ENCODE results near the gene TRMT13. TPM values are rescaled to one million over a fixed set of nuclear protein-coding genes. Genes with fewer than 3 reads are reported as not detected.

The TRMT13 gene
- total RNA-seq, 1 donor from 2014 or later: 14.5 TPM

DNA sequence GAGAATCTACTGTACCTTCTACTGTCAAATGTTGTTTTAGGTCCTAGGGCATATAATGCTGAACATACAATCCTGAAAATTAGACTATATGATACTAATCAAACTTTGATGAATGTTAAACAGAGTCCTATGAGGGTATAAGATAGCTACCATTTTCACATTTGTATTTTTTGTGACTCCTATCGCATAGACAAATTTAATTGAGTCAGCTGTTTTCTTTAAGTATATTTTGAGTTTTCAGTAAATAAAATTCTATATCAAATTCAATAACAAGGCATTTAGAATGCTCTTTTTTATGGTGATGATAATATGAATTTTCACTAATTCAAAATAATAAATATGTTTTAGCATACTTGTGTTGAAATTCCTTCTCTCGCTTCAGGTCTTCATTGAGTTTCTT lies 35.1 kb downstream of the TRMT13 start:
- Histone ChIP-seq H3K4me1 (no peaks in the 10 kb centered on the region), H3K27ac (no peak overlapping the region), H3K9me3 (no peaks in the 10 kb centered on the region), H3K36me3 (no peaks in the 10 kb centered on the region), H3K27me3 (no peaks in the 10 kb centered on the region), H3K4me3 (no peak overlapping the region)
- intact Hi-C loops (cut with DNase I): no loop called here
- TF ChIP-seq, protein P1, sequence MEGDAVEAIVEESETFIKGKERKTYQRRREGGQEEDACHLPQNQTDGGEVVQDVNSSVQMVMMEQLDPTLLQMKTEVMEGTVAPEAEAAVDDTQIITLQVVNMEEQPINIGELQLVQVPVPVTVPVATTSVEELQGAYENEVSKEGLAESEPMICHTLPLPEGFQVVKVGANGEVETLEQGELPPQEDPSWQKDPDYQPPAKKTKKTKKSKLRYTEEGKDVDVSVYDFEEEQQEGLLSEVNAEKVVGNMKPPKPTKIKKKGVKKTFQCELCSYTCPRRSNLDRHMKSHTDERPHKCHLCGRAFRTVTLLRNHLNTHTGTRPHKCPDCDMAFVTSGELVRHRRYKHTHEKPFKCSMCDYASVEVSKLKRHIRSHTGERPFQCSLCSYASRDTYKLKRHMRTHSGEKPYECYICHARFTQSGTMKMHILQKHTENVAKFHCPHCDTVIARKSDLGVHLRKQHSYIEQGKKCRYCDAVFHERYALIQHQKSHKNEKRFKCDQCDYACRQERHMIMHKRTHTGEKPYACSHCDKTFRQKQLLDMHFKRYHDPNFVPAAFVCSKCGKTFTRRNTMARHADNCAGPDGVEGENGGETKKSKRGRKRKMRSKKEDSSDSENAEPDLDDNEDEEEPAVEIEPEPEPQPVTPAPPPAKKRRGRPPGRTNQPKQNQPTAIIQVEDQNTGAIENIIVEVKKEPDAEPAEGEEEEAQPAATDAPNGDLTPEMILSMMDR (IDR thresholded peaks at IDR 0.05): no peak
- TF ChIP-seq POLR2A (IDR thresholded peaks at IDR 0.05): no peak
- TF ChIP-seq POLR2AphosphoS5 (IDR thresholded peaks at IDR 0.05; ENCODE audit: insufficient read depth in 1 of 2, low read depth in 1 of 2): no peak
- DNase-seq (ENCODE audit: extremely low spot score in 2 of 2): no peak

DNA sequence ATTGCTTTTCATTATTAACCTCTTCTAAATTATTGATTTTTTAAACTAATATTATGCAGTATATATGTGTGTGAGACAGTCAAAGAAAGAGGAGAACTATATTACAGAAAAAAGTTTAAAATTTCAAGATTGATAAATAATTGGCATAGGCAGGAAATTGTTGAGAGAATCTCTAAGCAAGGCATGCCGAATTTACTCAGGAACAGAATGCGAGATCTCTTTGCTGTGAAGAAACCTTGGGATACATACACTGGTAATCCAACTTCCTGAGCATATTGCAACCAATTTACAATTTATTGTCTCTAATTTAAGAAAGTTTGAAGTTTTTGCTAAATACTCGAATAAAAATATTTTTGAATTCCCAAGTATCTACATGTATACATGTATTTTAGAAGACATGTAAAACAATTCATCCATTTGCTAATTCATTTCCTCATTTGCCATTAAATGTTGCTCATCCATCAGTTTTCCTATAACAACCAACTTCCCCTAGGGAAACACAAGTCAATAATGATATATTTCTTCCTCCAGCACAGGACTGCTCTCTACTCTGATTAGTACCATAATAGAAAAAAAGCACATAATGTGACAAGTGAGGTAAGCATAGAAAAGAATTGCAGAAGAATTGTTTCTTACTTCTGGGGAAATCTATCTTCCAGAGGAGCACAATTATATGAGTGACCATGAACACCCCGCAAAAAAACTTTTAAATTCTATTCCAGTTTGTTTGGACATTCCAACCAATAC lies 44.5 kb downstream of the TRMT13 start:
- H3K4me3 ChIP-seq: no peak overlapping the region
- no peak for DNase-seq (ENCODE audit: extremely low spot score in 2 of 2)
- no peak for TF ChIP-seq POLR2A (IDR thresholded peaks at IDR 0.05)
- no peak for TF ChIP-seq POLR2AphosphoS5 (IDR thresholded peaks at IDR 0.05; ENCODE audit: insufficient read depth in 1 of 2, low read depth in 1 of 2)
- TF ChIP-seq, protein P1 (IDR thresholded peaks at IDR 0.05): no peak
- no peaks in the 10 kb centered on the region for H3K9me3 ChIP-seq
- intact Hi-C loops (cut with DNase I): no loop called here
- no peaks in the 10 kb centered on the region for H3K4me1 ChIP-seq
- no peaks in the 10 kb centered on the region for H3K27me3 ChIP-seq
- H3K36me3 ChIP-seq: no peaks in the 10 kb centered on the region
- no peak overlapping the region for H3K27ac ChIP-seq

DNA sequence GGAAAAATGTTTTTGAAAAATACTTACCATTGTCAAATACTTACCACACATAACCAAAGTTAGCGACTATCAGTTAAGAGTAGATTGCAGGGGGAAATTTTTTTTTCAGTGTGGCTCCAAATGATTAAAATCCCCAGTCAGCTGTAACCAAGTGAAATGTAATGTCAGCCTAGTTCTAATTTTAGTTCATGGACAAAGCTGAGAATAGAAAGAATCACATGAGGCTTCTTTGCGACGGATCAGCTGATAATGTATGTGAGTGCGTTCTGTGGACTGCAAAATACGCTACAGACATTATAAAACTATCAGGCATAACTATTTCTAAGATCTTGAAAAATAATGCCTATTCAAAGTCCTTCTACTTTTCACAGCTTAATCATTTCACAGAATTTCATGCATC lies 45.1 kb downstream of the TRMT13 start, which contains the start of gene LRRC39:
Gene LRRC39, minus strand, starts transcription at position 166 of the 400 bp plus-strand sequence. CDS start 9,740 bp downstream, outside the sequence.
- no peak within 1 kb of the TSS for H3K27ac ChIP-seq
- intact Hi-C loops (cut with DNase I): no loop called here
- H3K9me3 ChIP-seq: no peaks in the 10 kb centered on the region
- no peak within 1 kb of the TSS for H3K4me3 ChIP-seq
- no peaks in the 10 kb centered on the region for H3K4me1 ChIP-seq
- TF ChIP-seq, protein P1 (IDR thresholded peaks at IDR 0.05): no peak
- TF ChIP-seq POLR2AphosphoS5 (IDR thresholded peaks at IDR 0.05; ENCODE audit: insufficient read depth in 1 of 2, low read depth in 1 of 2) (no peak), POLR2A (IDR thresholded peaks at IDR 0.05) (no peak)
- H3K27me3 ChIP-seq: no peaks in the 10 kb centered on the region
- no peak for DNase-seq (ENCODE audit: extremely low spot score in 2 of 2)
- H3K36me3 ChIP-seq: no peaks in the 10 kb centered on the region

GRCh38 chr1:100183370-100183769 lies 50.4 kb downstream of the TRMT13 start:
- no peaks in the 10 kb centered on the region for H3K27me3 ChIP-seq
- no peak for DNase-seq (ENCODE audit: extremely low spot score in 2 of 2)
- H3K27ac ChIP-seq: no peak overlapping the region
- H3K4me1 ChIP-seq: peaks cover 2% of the 10 kb centered on the region
- no peaks in the 10 kb centered on the region for H3K9me3 ChIP-seq
- no peaks in the 10 kb centered on the region for H3K36me3 ChIP-seq
- TF ChIP-seq POLR2AphosphoS5 (IDR thresholded peaks at IDR 0.05; ENCODE audit: insufficient read depth in 1 of 2, low read depth in 1 of 2) (no peak), POLR2A (IDR thresholded peaks at IDR 0.05) (no peak)
- TF ChIP-seq, protein P1 (IDR thresholded peaks at IDR 0.05): no peak
- no peak overlapping the region for H3K4me3 ChIP-seq
- intact Hi-C loops (cut with DNase I): no loop called here

GRCh38 chr1:100184536-100184935 lies 51.6 kb downstream of the TRMT13 start:
- Histone ChIP-seq H3K36me3 (no peaks in the 10 kb centered on the region), H3K27me3 (no peaks in the 10 kb centered on the region), H3K4me3 (no peak overlapping the region), H3K27ac (no peak overlapping the region), H3K4me1 (peaks cover 10% of the 10 kb centered on the region), H3K9me3 (no peaks in the 10 kb centered on the region)
- intact Hi-C loops (cut with DNase I): no loop called here
- DNase-seq (ENCODE audit: extremely low spot score in 2 of 2): no peak
- TF ChIP-seq, protein P1 (IDR thresholded peaks at IDR 0.05): no peak
- TF ChIP-seq POLR2AphosphoS5 (IDR thresholded peaks at IDR 0.05; ENCODE audit: insufficient read depth in 1 of 2, low read depth in 1 of 2) (no peak), POLR2A (IDR thresholded peaks at IDR 0.05) (no peak)
